HG03060 (cell line): Measurements from ENCODE around the gene CARD11.
"Not testable (repeated sequence)": the region's sequence is repeated elsewhere in the genome, so short reads cannot be mapped to it uniquely, and the experiment has no call there.

ENCODE experiments used
- ATAC-seq: cut with Tn5 transposase; IDR thresholded peaks from one replicate; pipeline ENCODE4 v1.9.1; 2021; ENCODE audit warnings: low read depth, moderate number of reproducible peaks; ENCODE audit not compliant: unreplicated experiment

Gene CARD11

DNA sequence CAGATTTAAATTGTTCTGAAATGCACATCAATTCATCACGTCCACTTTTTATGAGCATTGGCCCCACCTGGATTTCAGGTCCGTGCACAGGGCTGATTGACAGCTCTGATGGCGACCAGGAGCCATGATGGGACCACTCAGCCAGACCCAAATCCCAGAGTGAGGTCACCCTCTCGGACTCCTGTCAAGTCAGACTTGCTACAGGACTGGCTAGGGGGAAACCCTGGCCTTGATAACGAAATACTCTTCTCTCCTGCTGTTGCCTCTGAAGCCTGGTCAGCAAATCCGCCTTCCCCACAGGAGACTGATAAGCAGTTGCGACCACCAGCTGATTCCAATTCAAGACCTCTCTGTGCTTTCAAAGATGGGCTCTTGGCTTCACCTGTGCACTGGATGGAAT lies 76.4 kb downstream of the CARD11 start:
- no peak for ATAC-seq

DNA sequence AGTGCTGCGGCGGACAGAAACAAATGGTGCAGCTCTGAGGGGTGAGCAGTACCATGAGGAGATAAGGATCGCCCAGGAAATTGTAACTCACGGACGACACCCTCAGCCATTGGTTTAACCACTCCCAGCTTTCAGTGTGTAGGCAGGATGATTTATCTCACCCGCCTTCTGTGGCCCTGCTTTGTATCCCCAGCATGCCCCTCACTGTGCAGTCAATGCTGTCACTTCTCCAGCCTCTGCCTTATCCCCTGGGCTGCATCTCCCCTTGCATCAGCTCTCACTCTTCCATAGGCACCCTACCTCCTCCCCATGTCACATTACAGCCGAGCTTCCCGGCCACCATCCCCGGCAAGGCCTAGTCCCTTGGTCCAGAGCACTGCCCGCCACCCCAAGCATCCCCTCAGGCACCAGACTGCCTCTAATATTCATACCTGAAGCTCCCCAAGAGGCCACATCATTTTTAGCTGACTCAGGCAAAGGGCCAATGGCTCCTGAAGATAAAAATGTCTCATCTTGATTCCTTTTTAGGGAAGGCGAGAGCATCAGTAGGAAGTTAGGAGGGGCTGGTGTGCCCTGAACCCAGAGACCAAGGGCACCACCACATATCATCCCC lies 77.1 kb downstream of the CARD11 start:
- ATAC-seq = no peak

DNA sequence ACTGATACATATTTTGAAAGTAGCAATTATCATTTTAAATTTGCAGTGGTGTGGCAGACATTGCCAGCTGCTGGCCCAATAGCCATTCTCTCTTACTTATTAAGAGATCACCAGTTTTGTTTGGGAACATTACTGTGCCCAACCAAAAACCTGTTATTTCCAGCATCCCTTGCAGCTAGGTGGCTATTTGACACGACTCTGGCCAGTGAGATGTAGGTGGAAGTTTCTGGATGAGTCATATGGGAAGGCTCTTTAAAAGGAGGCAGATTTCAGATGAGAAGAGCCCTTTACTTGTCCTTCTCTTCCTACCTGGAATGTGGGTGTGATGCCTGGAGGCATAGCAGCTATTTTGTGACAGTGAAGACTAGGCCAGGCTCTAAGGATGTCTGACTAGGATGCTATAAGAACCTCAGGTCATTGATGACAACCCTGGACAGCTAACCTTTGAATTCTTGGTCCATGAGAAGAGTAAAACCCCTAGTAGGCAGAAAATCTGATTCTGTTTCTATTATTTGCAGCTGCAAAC lies 77.9 kb downstream of the CARD11 start:
- no peak for ATAC-seq

DNA sequence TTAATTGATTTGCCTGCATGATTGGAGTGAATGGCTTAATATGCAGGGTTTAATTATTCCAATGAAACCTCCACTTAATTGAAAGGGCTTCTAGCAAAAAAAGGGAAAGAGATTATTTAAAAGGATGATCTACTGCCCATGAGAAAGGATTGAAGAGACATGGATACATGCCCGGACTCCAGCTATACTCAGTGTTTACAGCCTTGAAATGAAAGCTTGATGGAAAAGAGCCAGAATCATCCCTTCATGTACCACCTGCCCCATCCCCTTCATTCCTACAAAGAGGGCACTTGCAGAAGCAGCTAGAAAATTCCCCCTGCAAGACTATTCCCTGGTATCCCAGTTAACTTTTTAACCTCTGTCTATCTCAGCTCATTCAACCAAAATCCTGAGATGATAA lies 78.4 kb downstream of the CARD11 start:
- no peak for ATAC-seq

DNA sequence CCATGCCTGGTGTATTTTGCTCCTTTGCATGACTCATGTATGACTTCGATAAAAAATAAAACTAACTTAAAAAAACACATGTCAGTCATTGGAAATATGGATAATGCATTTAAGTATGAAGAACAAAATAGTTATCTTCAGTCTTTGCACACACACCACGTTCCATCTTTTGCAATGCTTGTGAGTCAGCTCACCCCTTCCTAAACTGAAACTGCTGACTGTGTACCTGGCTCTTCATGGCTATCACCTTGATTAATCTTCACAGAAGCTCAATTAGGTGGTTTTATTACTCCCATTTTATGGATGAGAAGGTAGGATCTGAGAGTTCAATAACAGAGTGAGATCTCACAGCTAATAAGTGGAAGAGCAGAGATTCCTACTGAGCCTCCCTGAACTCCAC lies 79.5 kb downstream of the CARD11 start:
- ATAC-seq = no peak

DNA sequence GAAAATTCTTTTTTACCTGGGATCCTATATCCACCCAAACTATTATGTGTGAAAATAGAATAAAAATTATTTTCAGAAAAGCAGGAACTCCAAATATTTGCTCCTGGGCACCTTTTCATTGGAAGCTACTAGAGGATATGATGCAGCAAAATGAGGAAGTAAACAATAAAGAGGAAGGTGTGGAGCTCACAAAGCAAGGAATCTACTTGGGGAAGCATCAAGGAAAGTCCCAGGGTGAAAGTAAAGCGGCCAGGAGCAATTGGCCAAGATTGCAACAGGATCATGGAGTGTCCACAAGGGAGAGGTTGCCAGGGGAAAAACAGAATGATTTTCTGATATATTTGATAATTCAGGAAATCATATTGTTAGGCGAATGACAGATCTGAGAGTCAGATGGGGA lies 80.8 kb downstream of the CARD11 start:
- ATAC-seq = no peak

DNA sequence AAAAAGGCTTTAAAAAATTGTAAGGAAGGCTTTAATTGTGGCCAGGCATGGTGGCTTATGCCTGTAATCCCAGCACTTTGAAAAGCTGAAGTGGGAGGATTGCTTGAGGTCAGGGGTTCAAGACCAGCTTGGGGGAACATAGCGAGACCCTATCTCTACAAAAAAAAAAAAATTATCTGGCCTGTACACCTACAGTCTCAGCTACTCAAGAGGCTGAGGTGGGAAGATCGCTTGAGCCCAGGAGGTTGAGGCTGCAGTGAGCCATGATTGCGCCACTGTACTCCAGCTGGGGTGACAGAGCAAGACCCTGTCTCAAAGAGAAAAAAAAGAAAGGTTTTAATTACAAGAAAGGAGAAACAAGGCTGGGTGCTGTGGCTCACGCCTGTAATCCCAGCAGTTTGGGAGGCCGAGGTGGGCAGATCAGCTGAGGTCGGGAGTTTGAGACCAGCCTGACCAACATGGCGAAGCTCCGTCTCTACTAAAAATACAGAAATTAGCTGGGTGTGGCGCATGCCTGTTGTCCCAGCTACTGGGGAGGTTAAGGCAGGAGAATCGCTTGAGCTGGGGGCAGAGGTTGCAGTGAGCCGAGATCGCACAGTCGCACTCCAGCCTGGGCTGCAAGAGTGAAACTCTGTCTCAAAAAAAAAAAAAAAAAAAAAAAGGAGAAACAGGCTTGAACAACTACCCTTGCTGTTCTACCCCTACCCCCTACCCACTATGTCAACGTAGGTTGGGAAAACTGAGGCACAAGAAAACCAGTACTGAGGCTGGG lies 83.7 kb downstream of the CARD11 start:
- no peak for ATAC-seq

DNA sequence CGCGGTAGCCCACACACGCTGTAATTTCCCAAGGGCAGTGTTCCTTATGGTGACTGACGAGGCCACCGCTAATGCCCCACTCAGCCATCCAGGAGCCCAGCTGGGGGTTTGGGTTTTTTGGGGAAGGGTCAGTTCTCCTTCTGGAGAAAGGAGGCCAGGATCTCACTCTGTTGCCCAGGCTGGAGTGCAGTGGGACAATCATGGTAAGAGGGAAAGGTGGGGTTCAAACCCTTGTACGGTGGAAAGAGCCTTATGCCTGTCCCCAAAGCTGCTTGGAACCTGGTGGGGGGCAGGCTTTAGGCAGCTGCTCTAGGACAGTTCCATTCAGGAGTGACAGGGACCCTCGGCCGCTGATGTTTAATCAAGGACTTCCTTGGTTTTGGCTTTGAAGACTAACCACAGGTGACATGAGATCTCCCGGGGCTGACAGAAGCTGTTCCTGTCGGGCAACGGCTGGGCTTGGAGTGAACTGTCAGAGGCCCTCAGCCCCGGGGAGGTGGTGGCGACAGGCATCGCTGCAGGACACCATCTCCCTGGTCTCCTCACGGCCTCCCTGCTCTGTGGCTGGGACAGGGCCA lies 84.5 kb downstream of the CARD11 start:
- ATAC-seq = no peak

DNA sequence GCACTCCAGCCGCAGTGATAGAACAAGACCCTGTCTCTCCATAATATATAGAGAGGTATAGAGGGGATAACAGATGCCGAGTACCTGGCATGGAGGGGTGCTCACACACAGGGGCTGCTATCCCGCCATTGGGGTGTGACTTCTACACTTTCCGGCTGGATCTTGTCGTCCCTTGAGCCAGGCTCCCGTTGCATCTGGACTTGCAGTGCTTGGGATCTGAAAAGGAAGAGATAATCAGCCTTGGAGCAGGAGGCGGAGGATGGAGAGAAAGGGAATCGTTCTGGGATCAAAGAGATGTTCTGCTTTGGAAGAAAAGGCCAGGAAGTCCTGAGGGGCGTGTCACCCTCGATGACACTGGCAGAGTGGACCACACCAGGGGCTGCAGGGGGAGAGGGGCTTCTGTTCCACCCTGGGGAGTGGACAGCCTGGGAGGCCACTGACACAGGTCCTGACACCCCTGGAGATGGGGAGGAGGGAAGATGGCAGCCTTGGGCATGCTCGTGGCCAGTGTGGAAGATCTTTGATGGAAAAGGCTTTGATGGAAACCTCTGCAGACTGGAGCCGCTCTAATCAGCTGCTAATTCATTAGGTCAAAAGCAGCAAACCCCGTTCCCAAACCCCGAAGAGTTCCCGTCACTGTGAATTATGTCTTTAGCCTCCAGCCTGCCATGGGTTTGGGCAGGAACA lies 85.1 kb downstream of the CARD11 start:
- no peak for ATAC-seq

DNA sequence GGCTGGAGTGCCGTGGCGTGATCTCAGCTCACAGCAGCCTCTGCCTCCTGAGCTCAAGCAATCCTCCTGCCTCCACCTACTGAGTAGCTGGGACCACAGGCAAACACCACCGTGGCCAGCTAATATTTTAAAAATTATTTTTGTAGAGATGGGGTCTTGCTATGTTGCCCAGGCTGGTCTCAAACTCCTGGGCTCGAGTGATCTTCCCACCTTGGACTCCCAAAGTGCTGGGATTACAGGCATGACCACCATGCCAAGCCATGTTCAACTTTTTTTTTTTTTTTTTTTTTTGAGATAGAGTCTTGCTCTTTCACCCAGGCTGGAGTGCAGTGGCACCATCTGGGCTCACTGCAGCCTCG lies 86.3 kb downstream of the CARD11 start:
- not testable (repeated sequence) for ATAC-seq

DNA sequence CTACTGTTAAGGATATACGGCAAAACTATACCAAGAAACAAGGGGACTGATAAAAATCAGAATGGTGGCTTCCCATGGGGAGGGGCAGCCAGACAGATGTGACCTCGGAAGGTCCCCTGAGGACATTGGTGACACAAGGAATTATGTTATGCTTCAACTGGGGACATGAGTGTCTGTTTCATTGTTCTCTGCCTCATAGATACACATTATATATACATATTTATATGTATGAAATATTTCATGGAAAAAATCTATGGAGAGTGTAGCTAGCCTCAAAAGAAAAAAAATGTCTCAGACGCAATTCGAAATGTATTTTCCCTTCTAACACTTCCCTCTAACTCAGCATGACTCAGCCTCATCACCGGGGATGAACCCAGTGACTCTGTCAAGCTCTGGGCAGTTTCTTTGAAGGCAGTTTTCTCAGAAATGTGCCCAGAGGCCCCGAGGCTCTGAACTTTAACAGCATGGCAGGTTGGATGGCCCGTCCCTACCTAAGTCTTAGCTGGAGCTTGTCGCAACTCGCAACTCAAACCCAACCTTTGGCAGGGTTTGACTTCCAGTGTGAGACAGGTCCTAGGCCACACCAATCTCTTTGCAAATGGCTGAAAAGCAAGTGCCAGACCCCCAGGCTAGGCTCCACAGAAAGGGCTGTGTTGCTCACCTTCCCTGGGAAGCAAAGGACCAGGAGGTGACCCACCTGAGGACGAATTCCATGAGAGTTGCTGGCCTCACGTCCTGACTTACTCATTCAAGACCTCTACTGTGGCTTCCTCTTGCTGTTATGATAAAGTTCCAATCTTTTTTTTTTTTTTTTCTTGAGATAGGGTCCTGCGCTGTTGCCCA lies 86.9 kb downstream of the CARD11 start:
- no peak for ATAC-seq

DNA sequence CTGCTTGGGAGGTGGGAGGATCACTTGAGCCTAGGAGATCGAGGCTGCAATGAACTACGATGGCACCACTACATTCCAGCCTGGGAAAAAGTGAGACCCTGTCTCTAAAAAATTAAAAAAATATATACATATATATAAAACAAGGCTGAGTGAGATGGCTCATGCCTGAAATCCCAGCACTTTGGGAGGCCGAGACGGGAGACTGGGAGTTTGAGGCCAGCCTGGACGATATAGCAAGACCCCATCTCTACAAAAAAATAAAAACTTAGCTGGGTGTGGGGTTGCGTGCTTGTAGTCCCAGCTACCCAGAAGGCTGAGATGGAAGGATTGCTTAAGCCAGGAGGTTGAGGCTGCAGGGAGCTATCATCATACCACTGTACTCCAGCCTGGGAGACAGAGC lies 87.6 kb downstream of the CARD11 start:
- no peak for ATAC-seq

DNA sequence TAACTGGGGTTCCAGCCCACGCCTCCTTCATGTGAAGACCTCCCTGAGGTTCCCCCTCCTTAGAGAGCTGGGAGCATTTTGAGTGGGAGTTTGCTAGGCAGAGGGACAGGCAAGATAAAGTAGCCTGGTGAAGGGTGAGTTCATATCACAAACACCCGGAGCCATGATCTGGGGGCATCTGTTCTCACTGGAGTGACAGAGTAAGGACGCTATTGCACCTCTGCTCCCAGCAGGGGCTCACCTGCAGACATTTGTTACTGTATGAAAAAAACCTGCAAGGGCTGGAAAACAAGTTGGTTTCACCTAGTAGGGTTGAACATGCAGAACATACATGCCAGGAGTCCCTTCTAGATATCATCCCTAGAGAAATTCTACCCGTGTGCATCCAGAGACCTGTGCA lies 88.4 kb downstream of the CARD11 start:
- no peak for ATAC-seq

DNA sequence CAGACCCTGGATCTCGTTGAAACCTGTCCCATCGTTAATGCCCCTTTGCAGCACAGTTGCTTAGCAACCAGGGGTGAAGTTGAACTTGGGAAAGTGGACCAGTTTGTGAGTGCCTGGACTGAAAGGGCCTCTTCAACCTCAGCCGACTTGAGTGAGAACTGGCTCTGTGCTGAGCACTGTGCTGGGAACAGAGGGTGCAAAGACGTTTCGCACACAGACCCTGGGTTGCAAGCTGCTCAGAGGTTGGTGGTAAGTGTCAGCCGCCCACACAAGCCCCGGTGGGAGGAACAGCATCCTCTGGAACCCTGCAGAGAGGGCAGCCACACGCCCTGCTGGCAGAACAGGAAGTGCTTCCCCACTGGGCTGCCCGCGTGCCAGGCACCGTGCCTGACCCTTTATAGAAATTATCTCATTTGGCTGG lies 89.2 kb downstream of the CARD11 start:
- no peak for ATAC-seq

DNA sequence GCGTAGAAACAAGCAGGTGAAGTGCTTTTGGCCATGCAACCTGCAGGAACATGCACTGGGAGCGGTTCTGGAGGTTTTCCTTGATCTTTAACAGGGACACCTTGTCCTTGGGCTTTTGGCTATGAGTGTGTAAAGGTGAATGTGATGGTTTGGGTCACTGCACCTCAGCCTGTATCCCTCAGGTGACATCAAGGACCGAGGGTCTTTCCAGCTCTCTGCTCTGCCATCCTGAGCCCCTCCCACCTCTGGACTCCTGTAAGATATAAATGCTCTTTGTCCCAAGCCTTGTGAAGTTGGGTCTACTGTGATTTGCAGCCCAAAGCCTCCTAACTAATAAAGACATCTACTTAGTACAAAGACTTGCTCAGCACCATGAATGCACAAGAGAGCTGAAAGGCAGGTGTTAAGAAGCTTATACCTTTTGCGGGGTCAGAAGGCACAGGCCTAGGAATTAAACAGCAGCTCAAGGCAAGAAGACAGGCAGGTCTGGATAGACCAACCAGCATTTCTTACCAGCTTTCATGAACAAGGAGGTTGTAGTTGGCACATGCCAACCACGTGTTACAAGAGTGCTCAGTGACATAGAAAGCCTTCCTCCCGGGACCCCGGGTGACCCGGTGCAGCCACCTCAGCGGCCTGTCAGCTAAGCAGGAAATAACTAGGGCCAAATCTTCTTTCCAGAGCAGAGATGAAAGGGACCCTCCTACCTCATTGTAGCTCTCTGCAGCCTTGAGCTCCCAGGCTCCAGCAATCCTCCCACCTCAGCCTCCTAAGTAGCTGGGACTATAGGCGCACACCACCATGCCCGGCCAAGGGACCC lies 89.9 kb downstream of the CARD11 start:
- no peak for ATAC-seq

DNA sequence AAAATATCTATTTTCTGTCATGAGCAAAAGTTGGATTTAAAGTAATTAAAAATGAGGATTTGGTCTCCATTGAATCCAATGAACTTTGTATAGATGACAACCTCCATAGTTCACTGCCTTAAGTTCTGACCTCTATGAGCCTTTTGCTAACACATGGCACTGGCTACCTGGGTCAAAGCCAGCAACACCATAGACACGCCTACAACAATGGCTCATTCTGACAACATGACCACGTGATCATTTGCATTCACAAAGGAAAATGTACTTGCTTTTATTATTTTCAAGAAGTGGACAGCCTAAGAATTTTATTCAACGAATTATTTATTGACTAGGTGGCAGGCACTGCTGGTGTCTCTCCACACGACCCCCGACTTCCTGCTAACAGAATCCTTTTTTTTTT lies 90.6 kb downstream of the CARD11 start:
- ATAC-seq = no peak

DNA sequence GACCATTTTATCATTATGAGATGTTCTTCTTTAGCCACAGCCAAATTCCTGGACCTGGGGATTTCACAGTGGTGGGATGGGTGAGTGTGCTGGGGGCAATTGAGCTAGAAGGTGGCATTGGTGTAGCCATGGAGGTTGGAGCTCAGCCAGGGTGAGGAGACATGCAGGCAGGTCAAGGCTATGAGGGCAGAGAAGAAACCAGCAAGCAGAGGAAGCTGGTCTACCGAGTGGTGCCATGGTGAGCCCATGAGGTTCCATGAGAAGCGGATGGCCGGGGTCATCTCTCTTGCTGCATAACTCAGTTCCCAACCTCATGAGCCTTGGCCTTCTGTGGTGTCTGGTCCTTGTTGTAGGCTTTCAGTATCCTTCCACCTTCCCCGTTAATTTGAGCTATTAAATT lies 91.4 kb downstream of the CARD11 start:
- no peak for ATAC-seq

DNA sequence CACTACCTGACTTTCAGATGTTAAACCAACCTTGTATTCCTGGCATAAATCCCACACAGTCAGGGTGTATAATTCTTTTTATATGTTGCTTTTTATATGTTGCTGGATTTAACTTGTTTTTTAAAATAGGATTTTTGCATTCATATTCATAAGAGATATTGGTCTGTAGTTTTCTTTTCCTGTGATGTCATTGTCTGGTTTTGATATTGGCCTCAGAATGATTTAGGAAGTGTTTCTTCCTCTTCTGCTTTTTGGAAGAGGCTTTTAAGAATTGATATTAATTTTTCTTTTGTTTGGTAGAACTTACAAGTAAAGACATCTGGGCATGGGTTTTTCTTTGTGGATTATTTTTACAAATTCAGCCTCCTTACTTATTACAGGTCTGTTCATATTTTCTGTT lies 93.1 kb downstream of the CARD11 start:
- no peak for ATAC-seq

DNA sequence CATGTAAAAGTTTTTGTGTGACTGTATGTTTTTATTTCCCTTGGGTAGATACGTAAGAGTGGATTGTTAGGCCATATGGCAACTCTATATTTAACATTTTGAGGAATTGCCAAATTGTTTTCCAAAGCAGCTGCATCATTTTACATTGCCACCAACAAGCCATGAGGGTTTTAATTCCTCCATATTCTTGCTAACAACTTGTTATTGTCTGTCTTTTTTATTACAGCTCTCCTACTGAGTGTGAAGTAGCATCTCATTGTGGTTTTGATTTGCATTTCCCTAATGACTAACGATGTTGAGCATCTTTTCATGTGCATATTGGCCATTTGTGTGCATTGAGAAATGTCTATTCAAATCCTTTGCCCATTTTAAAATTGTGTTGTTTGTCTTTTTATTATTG lies 94.9 kb downstream of the CARD11 start:
- no peak for ATAC-seq
